NOMO-1 treated with DMSO at 0.1 percent for 48 hours (cell line): ENCODE results near the gene EEF2KMT.
"Not testable (repeated sequence)": the region's sequence is repeated elsewhere in the genome, so short reads cannot be mapped to it uniquely, and the experiment has no call there.

Experiments used
- DNase-seq: peaks from one replicate; lab custom pipeline; 2025; ENCODE audit not compliant: unreplicated experiment; lab: John Stamatoyannopoulos, UW

The EEF2KMT gene

GRCh38 chr16:5097470-5098220 lies at the start of gene EEF2KMT:
Gene EEF2KMT, minus strand, starts transcription at chr16:5097795. Its CDS starts 56 bp downstream, at chr16:5097739.
- peak; percentile 96 for DNase-seq

GRCh38 chr16:5144621-5144956 lies 47.0 kb upstream of the EEF2KMT start:
- not testable (repeated sequence) for DNase-seq

DNA sequence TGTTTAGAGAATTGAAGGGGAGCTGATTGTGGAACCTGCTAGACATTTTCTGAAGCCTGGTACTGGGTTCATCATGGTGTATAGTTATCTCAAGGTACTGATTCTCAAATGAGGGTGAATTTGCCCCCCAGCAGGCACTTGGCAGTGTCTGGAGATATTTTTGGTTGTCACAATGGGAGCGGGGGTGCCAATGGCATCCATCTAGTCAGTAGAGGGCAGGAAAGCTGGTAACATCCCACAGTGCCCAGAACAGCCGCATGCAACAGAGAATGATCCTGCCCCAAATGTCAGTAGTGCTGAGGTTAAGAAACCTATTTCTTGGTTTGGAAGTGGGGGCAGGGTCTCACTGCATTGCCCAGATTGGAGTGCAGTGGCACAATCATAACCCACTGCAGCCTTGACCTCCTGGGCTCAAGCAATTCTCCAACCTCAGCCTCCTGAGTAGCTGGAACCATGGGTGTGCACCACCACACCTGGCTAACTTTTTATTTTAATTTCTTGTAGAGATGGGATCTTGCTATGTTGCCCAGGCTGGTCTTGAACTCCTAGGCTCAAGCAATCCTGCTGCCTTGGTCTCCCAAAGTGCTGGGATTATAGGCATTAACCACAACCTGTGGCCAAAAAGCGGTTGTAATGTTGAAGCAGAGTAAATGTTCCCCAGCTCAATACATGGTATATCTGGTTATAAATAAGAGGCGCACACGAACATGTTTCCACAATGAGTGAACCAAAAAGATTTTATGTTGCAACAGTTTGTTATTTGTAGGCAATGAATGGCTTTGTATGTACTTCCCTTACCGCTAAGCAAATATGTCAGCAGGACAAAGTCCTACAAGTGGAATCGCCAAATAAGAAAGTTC lies 46.4 kb upstream of the EEF2KMT start:
- DNase-seq = no peak

- not testable (repeated sequence) for DNase-seq
Measured at GRCh38 chr16:5140151-5140550, 42.6 kb upstream of the EEF2KMT start.

DNA sequence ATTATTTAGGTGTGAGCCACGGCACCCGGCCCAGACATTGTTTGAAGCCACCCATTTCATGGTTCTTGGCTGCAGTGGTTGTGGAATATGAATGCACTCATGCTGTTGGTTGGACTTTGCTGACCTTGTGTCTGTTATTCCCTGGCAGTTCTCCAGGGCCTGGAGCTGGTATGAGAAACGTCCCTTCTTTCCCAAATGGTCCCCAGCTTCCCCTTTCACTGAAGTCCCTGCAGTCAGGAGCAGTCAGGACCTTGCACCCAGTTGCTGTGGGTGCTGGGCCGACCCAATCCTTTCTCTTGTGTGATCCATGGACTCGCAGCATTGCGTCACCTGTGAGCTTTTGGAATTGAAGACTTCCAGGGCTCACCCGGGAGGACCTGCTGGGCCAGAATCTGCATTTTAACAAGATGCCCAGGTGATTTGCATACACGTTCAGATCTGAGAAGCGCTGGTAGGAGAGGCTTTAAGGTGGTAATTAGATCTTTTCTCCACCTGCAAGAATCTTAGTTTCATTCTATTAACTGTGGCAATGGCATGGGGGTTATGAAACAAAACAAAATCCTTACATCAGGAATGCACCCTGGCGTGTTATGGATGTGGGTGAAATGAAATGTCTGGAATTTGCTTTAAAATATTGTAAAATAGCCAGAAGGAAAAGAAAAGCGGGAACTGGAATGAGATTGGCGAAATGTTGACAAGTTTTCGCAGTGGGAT lies 37.3 kb upstream of the EEF2KMT start:
- DNase-seq = not testable (repeated sequence)

DNA sequence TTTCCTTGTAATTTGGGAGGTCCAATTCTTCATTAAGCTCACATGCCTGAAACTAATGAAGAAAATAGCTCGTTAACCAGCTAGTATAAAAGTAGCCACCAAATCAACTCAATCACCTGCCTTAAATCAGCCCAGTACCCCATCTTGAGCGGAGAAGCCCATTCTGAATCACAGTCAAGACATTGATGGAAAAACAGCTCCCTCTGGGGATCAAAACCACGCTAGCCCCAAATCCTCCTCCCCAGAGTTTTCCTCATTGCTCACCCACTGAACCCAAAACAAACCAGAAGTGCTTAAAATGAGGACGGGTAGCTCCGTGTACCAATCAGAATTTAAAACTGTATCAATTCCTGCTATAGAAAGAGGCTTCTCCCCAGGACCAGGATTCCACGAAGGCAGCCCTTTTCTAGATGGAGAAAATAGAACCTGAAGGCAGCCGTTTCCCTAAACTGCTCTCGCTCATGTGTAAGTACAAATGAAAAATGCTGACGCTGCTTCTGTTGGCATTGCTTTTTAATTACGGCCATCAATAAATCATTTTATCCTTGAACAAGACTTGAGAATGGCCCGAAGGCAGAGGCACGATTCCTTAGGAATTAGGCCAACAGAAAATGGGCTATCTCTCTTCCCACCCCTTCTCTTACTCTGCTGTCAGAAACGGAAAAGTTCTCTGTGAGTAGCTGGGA lies 35.5 kb upstream of the EEF2KMT start:
- DNase-seq = not testable (repeated sequence)

- DNase-seq = not testable (repeated sequence)
Measured at GRCh38 chr16:5131467-5132004, 33.9 kb upstream of the EEF2KMT start.

DNA sequence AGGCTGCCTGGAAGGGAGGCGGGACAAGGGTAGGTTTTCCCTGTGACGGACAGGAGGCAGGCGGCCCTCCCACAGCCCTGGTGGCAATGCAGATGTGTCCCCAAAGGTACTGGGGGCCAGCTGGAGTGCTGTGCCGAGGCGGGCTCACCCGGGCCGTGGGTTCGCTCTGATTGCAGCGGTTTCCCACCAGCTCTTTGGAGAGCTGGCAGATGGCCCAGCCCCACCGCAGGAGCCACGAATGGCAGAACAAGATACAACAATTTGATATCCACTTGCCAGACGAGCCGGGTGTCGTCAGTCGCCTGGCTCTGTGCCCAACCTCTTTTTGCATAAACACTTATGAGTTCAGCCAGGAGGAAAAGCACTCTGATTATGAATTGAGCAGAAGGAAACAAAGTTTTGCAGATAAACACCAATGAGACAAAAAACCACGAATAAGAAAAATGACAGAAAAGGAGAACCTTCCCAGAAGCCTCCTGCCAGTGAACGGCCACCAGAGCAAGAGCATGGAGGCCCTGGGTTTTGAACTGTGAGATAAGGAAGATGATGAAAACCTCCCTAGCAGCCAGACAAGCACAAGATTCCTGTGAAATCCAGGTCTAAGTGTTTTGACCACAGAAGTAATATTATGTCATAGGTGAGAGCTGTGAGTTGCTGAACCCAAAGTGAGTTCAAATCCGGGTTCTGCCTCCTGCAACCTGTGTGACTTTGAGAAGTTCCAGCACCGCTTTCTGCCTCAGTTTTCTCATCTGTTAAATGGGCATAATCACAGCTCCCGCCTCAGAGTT lies 19.9 kb upstream of the EEF2KMT start:
- DNase-seq = not testable (repeated sequence)

- DNase-seq = not testable (repeated sequence)
Measured at GRCh38 chr16:5116780-5117295, 19.2 kb upstream of the EEF2KMT start.

GRCh38 chr16:5110933-5111332 lies 13.3 kb upstream of the EEF2KMT start:
- not testable (repeated sequence) for DNase-seq

GRCh38 chr16:5108505-5109158 lies 11.0 kb upstream of the EEF2KMT start:
- DNase-seq = no peak

- DNase-seq = not testable (repeated sequence)
Measured at GRCh38 chr16:5105039-5105438, 7.4 kb upstream of the EEF2KMT start.

- DNase-seq = not testable (repeated sequence)
Measured at GRCh38 chr16:5103296-5104032, 5.9 kb upstream of the EEF2KMT start.

GRCh38 chr16:5099174-5099573 lies 1.6 kb upstream of the EEF2KMT start:
- DNase-seq = not testable (repeated sequence)

- not testable (repeated sequence) for DNase-seq
Measured at GRCh38 chr16:5098221-5099159, 895 bp upstream of the EEF2KMT start.

DNA sequence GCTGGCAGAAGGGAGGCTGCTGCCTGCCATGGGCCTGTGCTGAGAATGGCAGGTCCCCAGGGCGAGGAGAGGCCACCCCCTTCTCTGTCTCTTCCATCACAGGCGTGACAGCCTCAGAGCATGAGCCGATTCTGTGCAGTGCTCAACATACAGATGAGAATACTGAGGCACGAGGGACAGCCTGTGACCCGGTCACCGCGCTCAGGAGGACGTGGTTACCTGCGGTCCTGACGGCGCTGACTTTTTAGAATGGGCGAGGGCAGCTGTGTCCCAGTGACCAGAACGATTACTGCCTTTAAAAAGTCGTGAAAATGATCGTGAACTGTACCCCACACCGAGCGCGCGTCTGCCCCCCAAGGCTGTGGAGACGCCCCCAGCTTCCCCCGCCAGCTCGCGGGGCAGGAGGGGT lies 530 bp downstream of the EEF2KMT start:
- DNase-seq = not testable (repeated sequence)

GRCh38 chr16:5096437-5097060 lies 1.0 kb downstream of the EEF2KMT start:
- not testable (repeated sequence) for DNase-seq
